Measurements from ENCODE around the gene CRYBA4.

DNA sequence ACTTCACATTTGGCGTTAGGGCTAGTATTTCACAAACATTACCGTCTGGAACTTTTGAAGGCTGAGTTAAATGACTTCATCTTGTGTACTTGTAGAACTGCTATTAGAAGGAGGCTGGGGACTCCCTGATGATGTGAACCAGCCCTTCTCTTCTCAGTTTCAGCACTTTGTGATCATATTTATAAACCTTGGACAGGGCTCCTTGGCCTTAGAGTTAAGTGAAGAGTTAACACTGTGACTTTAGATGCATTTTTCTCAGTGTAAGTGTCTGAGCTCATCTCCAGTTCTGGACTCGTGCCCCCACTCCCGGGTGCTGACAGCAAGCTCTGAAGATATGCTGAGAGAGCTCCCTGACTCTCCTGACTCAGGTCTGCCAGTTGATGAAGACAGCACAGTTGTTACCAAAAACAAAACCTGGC is 44.1 kb downstream of the CRYBA4 start:
- TF ChIP-seq FOXP2 (optimal IDR thresholded peaks at IDR 0.05; ENCODE audit: control extremely low read depth, extremely low read length, insufficient read depth), result no peak
- no peak for TF ChIP-seq EZH2 (IDR thresholded peaks at IDR 0.05)
- TF ChIP-seq POLR2AphosphoS5 (IDR thresholded peaks at IDR 0.05; ENCODE audit: borderline replicate concordance, low read depth, low read length), result no peak
